Natural killer cell (primary cell): Measurements from ENCODE around the gene C1RL. TPM values are rescaled to one million over a fixed set of nuclear protein-coding genes. Genes with fewer than 3 reads are reported as not detected.

Experiments used
- ATAC-seq, 3 donors: fragments of 150-1000 bp in 2 of 3; fragments of 200-7000 bp in 1 of 3; cut with Tn5 transposase; 1 replicate in 1 of 3; 2 replicates in 2 of 3; pipeline ENCODE4 v1.10.0; 2021; ENCODE audit warnings: mild to moderate bottlenecking in 2 of 3, moderate library complexity in 2 of 3
- DNase-seq, 2 donors: peaks; one replicate each; pipeline versions ENCODE4 v3.0.0 to v3.0.0-alpha.2; 2013 to 2021; ENCODE audit warnings: mixed read lengths in 1 of 2
- H3K27ac ChIP-seq: one replicate; pipeline ENCODE4 v1.5.1; 2013; ENCODE audit warnings: mild to moderate bottlenecking, low read length
- H3K27me3 ChIP-seq: one replicate; pipeline ENCODE4 v1.6.1; 2013; ENCODE audit warnings: low read length; ENCODE audit not compliant: control insufficient read depth, insufficient read depth
- H3K36me3 ChIP-seq: one replicate; pipeline ENCODE4 v1.6.1; 2013; ENCODE audit warnings: low read length; ENCODE audit not compliant: control insufficient read depth, insufficient read depth
- H3K4me1 ChIP-seq: one replicate; pipeline ENCODE4 v1.6.1; 2013; ENCODE audit warnings: low read length; ENCODE audit not compliant: control insufficient read depth, insufficient read depth
- H3K4me3 ChIP-seq: one replicate; pipeline ENCODE4 v1.5.1; 2013; ENCODE audit warnings: low read length
- H3K9me3 ChIP-seq: one replicate; pipeline ENCODE4 v1.6.1; 2013; ENCODE audit warnings: low read length; ENCODE audit not compliant: control insufficient read depth, insufficient read depth
- H3K27ac Mint-ChIP-seq, 2 donors: one replicate each; pipeline ENCODE4 v1.8.0; 2022; ENCODE audit warnings: mild to moderate bottlenecking in 2 of 2, mixed read lengths in 2 of 2, moderate library complexity in 1 of 2
- H3K27me3 Mint-ChIP-seq, 2 donors: one replicate each; pipeline ENCODE4 v1.8.0; 2022; ENCODE audit warnings: low read depth in 2 of 2, mixed read lengths in 2 of 2
- H3K36me3 Mint-ChIP-seq: one replicate; pipeline ENCODE4 v1.8.0; 2022; ENCODE audit warnings: mixed read lengths
- H3K4me1 Mint-ChIP-seq, 2 donors: one replicate each; pipeline ENCODE4 v1.8.0; 2022; ENCODE audit warnings: mixed read lengths in 2 of 2
- H3K4me3 Mint-ChIP-seq: one replicate; pipeline ENCODE4 v1.8.0; 2022; ENCODE audit warnings: mild to moderate bottlenecking, moderate library complexity, mixed read lengths
- H3K9me3 Mint-ChIP-seq, 2 donors: one replicate each; pipeline ENCODE4 v1.8.0; 2022; ENCODE audit warnings: mixed read lengths in 2 of 2
- CTCF ChIP-seq: fragments of 200-600 bp; IDR thresholded peaks from one replicate; pipeline ENCODE4 v1.8.0; 2022; ENCODE audit warnings: antibody characterized with exemption
- WGBS: methylation state at CpG from one replicate; pipeline ENCODE4 v1.1.7; 2013; ENCODE audit warnings: missing lambda C conversion rate; ENCODE audit not compliant: insufficient coverage; 5-methylcytosine and 5-hydroxymethylcytosine counted together
- intact Hi-C: fragments of 100-400 bp; cut with micrococcal nuclease; formaldehyde crosslinking; loops from one replicate; pipeline ENCODE4 v1.14.2; 2022
- total RNA-seq, 4 donors: library from RNA; stranded (reverse); fragments of 120-200 nt in 1 of 4; gene quantifications; one replicate each; pipeline versions ENCODE4 v1.2.3 to v1.2.4, GENCODE V29; 2013 to 2022

C1RL gene
- total RNA-seq, 3 donors from 2014 or later (not counting 1 experiment from before 2014, with no cell fraction given) = 29.1 to 35.5 (median 31.0) TPM

GRCh38 chr12:7146228-7146627 lies 37.2 kb upstream of the C1RL start:
- DNase-seq (no peak), ATAC-seq (no peak)
- Mint-ChIP-seq H3K27me3 (no peaks in the 10 kb centered on the region), H3K4me3 (no peak overlapping the region), H3K36me3 (peaks cover 15% of the 10 kb centered on the region), H3K9me3 (no peaks in the 10 kb centered on the region), H3K4me1 (peaks cover 0 to 12% of the 10 kb centered on the region in 2 donors), H3K27ac (no peak overlapping the region)
- no peak overlapping the region for H3K4me3 ChIP-seq
- peaks cover 86% of the 10 kb centered on the region for H3K36me3 ChIP-seq
- intact Hi-C loops = no loop called here
- 96% methylated on average over 7 of the region's 7 CpGs for WGBS
- TF ChIP-seq CTCF = no peak
- H3K27ac ChIP-seq = no peak overlapping the region
- H3K9me3 ChIP-seq = no peaks in the 10 kb centered on the region
- H3K27me3 ChIP-seq = no peaks in the 10 kb centered on the region
- no peaks in the 10 kb centered on the region for H3K4me1 ChIP-seq

GRCh38 chr12:7145671-7146070 lies 36.7 kb upstream of the C1RL start:
- H3K27ac Mint-ChIP-seq = no peak overlapping the region

GRCh38 chr12:7144414-7145120 lies 35.6 kb upstream of the C1RL start:
- 77% methylated on average over 9 of the region's 11 CpGs for WGBS
- Histone ChIP-seq H3K27ac (no peak overlapping the region), H3K27me3 (no peaks in the 10 kb centered on the region), H3K4me3 (no peak overlapping the region), H3K36me3 (peaks cover 83% of the 10 kb centered on the region), H3K9me3 (no peaks in the 10 kb centered on the region), H3K4me1 (no peaks in the 10 kb centered on the region)
- intact Hi-C loops = no loop called here
- H3K9me3 Mint-ChIP-seq = no peaks in the 10 kb centered on the region
- no peak overlapping the region for H3K27ac Mint-ChIP-seq
- peak; percentile 47 for TF ChIP-seq CTCF
- ATAC-seq (peak in 2 of 3 donors; percentile 38 to 53), DNase-seq (peak in 1 of 2 donors; percentile 59)
- no peaks in the 10 kb centered on the region for H3K27me3 Mint-ChIP-seq
- no peak overlapping the region for H3K4me3 Mint-ChIP-seq
- H3K36me3 Mint-ChIP-seq = peaks cover 8% of the 10 kb centered on the region
- H3K4me1 Mint-ChIP-seq = peaks cover 0 to 12% of the 10 kb centered on the region in 2 donors

More at GRCh38 chr12:7145671-7146070, 36.7 kb upstream of the C1RL start:
- no peak overlapping the region for H3K4me3 ChIP-seq
- no peaks in the 10 kb centered on the region for H3K4me1 ChIP-seq
- DNase-seq = no peak
- 63% methylated on average over 3 of the region's 4 CpGs for WGBS
- peaks cover 85% of the 10 kb centered on the region for H3K36me3 ChIP-seq
- no peak overlapping the region for H3K27ac ChIP-seq
- TF ChIP-seq CTCF = no peak
- H3K36me3 Mint-ChIP-seq = peaks cover 15% of the 10 kb centered on the region
- H3K27me3 ChIP-seq = no peaks in the 10 kb centered on the region
- intact Hi-C loops = no loop called here
- H3K9me3 Mint-ChIP-seq = no peaks in the 10 kb centered on the region
- no peaks in the 10 kb centered on the region for H3K27me3 Mint-ChIP-seq
- ATAC-seq = no peak
- no peaks in the 10 kb centered on the region for H3K9me3 ChIP-seq
- H3K4me3 Mint-ChIP-seq = no peak overlapping the region
- peaks cover 0 to 12% of the 10 kb centered on the region in 2 donors for H3K4me1 Mint-ChIP-seq

GRCh38 chr12:7143564-7143963 lies 34.5 kb upstream of the C1RL start:
- DNase-seq = no peak
- Mint-ChIP-seq H3K27ac (no peak overlapping the region), H3K4me1 (peaks cover 0 to 12% of the 10 kb centered on the region in 2 donors), H3K27me3 (no peaks in the 10 kb centered on the region), H3K9me3 (no peaks in the 10 kb centered on the region), H3K36me3 (peaks cover 7% of the 10 kb centered on the region), H3K4me3 (no peak overlapping the region)
- Histone ChIP-seq H3K27me3 (no peaks in the 10 kb centered on the region), H3K9me3 (no peaks in the 10 kb centered on the region), H3K4me1 (no peaks in the 10 kb centered on the region), H3K4me3 (no peak overlapping the region), H3K36me3 (peaks cover 82% of the 10 kb centered on the region), H3K27ac (no peak overlapping the region)
- no peak for TF ChIP-seq CTCF
- no peak for ATAC-seq
- intact Hi-C loops = no loop called here
- 96% methylated on average over 7 of the region's 7 CpGs for WGBS
